ENCODE data around the gene KCTD3. TPM values are rescaled to one million over a fixed set of nuclear protein-coding genes. Genes with fewer than 3 reads are reported as not detected.

The KCTD3 gene
- total RNA-seq, 1 experiment from 2014 or later, result 50.7 TPM

DNA sequence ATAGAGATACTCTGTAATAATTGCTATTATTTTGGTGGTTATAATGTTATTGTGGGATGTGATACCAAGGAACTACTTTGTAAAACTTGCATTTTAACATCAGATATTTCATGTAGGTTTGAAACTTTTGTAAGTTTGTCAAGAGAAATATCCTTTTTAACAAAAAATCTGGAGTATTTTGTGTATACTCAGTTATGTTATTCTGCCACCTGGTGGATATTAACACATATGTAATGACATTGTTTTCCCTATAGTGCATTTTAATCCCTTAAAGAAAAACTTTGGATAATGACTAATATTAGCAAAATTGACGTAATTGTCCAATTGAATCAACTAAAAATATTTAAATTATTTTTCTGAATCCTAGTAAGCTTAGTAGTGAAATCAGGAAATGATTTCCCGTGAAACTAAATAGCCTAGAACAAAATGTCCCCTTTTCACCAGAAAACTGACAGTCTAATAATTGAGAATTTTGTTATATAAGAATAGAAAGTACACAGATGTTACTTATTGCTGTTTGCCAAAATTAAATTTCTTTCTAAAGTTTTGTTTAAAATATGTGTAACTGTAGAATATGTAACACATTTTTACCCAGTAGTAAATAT is 39.6 kb downstream of the KCTD3 start:
- peaks cover 13% of the 10 kb centered on the region for H3K9me3 Mint-ChIP-seq (ENCODE audit: unreplicated experiment)
- ChIA-PET POLR2A (no interaction called here), CTCF (no interaction called here)
- peak overlapping the region; percentile 44 for H3K4me3 Mint-ChIP-seq (ENCODE audit: unreplicated experiment)
- TF ChIP-seq, protein P1, sequence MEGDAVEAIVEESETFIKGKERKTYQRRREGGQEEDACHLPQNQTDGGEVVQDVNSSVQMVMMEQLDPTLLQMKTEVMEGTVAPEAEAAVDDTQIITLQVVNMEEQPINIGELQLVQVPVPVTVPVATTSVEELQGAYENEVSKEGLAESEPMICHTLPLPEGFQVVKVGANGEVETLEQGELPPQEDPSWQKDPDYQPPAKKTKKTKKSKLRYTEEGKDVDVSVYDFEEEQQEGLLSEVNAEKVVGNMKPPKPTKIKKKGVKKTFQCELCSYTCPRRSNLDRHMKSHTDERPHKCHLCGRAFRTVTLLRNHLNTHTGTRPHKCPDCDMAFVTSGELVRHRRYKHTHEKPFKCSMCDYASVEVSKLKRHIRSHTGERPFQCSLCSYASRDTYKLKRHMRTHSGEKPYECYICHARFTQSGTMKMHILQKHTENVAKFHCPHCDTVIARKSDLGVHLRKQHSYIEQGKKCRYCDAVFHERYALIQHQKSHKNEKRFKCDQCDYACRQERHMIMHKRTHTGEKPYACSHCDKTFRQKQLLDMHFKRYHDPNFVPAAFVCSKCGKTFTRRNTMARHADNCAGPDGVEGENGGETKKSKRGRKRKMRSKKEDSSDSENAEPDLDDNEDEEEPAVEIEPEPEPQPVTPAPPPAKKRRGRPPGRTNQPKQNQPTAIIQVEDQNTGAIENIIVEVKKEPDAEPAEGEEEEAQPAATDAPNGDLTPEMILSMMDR (IDR thresholded peaks at IDR 0.05; ENCODE audit: insufficient read depth in 1 of 2, low read depth in 1 of 2, low read length in 1 of 2, severe bottlenecking in 1 of 2, unreplicated experiment in 1 of 2), result peak in 1 of 2 experiments; percentile 53
- H3K4me3 ChIP-seq (ENCODE audit: low read depth, low read length), result no peak overlapping the region
- intact Hi-C loops (cut with micrococcal nuclease; ENCODE audit: unreplicated experiment), result loop anchor here (1.0 to 2.0 kb wide), 3 partner anchors 23 to 80 kb away; partner anchors contain the start of gene KCTD3
- H3K36me3 ChIP-seq (ENCODE audit: control insufficient read depth, insufficient read depth, low read length), result no peaks in the 10 kb centered on the region
- H3K27me3 ChIP-seq (replicated peaks; ENCODE audit: control insufficient read depth, insufficient read depth, low read length), result no peaks in the 10 kb centered on the region
- peaks cover 38% of the 10 kb centered on the region for H3K4me1 ChIP-seq
- BruUV-seq (replicated peaks), result no TSS peak
- no peak for DNase-seq
- peaks cover 32% of the 10 kb centered on the region for H3K4me1 Mint-ChIP-seq (ENCODE audit: low read depth, unreplicated experiment)
- H3K36me3 Mint-ChIP-seq (ENCODE audit: insufficient read depth, unreplicated experiment), result peaks cover 38% of the 10 kb centered on the region
- H3K9me3 ChIP-seq, result no peaks in the 10 kb centered on the region
- H3K27me3 Mint-ChIP-seq (ENCODE audit: insufficient read depth, unreplicated experiment), result no peaks in the 10 kb centered on the region
- peak overlapping the region; percentile 68 for H3K27ac Mint-ChIP-seq (ENCODE audit: unreplicated experiment)

DNA sequence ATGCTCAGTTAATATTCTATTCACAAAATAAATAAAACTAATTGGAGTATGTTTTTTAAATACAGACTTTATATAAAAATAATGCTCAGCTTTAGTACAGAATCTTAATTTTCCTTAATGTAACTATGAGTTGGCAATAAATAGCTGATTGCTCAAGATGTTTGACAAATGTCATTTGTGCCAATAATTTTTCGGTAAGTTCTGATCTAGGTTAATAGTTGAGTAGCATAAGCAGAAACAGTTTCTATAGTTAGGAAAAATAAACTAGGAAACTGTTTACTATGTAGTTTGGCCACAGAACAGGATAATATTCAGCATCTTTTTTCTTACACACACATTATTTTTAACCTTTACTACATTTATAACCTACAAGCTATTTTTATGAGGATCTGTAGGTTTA is 40.3 kb downstream of the KCTD3 start:
- Histone ChIP-seq H3K4me3 (ENCODE audit: low read depth, low read length) (no peak overlapping the region), H3K9me3 (no peaks in the 10 kb centered on the region), H3K4me1 (peaks cover 38% of the 10 kb centered on the region), H3K36me3 (ENCODE audit: control insufficient read depth, insufficient read depth, low read length) (no peaks in the 10 kb centered on the region), H3K27me3 (replicated peaks; ENCODE audit: control insufficient read depth, insufficient read depth, low read length) (no peaks in the 10 kb centered on the region)
- BruUV-seq (replicated peaks), result no TSS peak
- intact Hi-C loops (cut with micrococcal nuclease; ENCODE audit: unreplicated experiment), result loop anchor here (2.0 kb wide), 1 partner anchor 81 kb away; no protein-coding TSS in a partner anchor
- POLR2A ChIA-PET, result no interaction called here
- Mint-ChIP-seq H3K9me3 (ENCODE audit: unreplicated experiment) (peaks cover 13% of the 10 kb centered on the region), H3K27me3 (ENCODE audit: insufficient read depth, unreplicated experiment) (no peaks in the 10 kb centered on the region), H3K4me1 (ENCODE audit: low read depth, unreplicated experiment) (peaks cover 32% of the 10 kb centered on the region), H3K4me3 (ENCODE audit: unreplicated experiment) (no peak overlapping the region), H3K27ac (ENCODE audit: unreplicated experiment) (no peak overlapping the region), H3K36me3 (ENCODE audit: insufficient read depth, unreplicated experiment) (peaks cover 46% of the 10 kb centered on the region)
- CTCF ChIA-PET, result no interaction called here
- TF ChIP-seq, protein P1 (IDR thresholded peaks at IDR 0.05; ENCODE audit: insufficient read depth in 1 of 2, low read depth in 1 of 2, low read length in 1 of 2, severe bottlenecking in 1 of 2, unreplicated experiment in 1 of 2), result no peak
- DNase-seq, result no peak

DNA sequence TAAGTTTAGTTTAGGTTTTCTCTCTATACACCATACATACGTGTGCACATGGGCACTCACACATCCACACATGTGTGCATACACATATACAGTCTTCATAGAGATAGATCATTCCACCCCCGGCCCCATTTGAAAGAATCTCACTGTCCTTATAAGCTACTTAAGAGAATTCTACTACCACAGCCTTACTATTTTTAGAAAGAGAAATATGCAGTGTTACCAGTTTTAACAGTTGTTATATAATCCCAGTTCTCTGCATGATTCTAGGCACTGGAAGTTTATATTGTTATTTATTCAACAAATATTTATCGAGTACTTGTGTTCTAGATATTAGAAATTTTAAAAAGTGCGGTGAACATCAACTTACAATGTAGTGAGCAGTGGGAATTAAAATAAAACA is 41.5 kb downstream of the KCTD3 start:
- Mint-ChIP-seq H3K27ac (ENCODE audit: unreplicated experiment) (no peak overlapping the region), H3K4me3 (ENCODE audit: unreplicated experiment) (no peak overlapping the region), H3K27me3 (ENCODE audit: insufficient read depth, unreplicated experiment) (no peaks in the 10 kb centered on the region), H3K9me3 (ENCODE audit: unreplicated experiment) (peaks cover 20% of the 10 kb centered on the region), H3K4me1 (ENCODE audit: low read depth, unreplicated experiment) (peaks cover 32% of the 10 kb centered on the region), H3K36me3 (ENCODE audit: insufficient read depth, unreplicated experiment) (peaks cover 55% of the 10 kb centered on the region)
- Histone ChIP-seq H3K9me3 (no peaks in the 10 kb centered on the region), H3K4me1 (peaks cover 33% of the 10 kb centered on the region), H3K36me3 (ENCODE audit: control insufficient read depth, insufficient read depth, low read length) (no peaks in the 10 kb centered on the region), H3K4me3 (ENCODE audit: low read depth, low read length) (no peak overlapping the region), H3K27me3 (replicated peaks; ENCODE audit: control insufficient read depth, insufficient read depth, low read length) (no peaks in the 10 kb centered on the region)
- DNase-seq, result no peak
- no TSS peak for BruUV-seq (replicated peaks)
- ChIA-PET CTCF (no interaction called here), POLR2A (no interaction called here)
- TF ChIP-seq, protein P1 (IDR thresholded peaks at IDR 0.05; ENCODE audit: insufficient read depth in 1 of 2, low read depth in 1 of 2, low read length in 1 of 2, severe bottlenecking in 1 of 2, unreplicated experiment in 1 of 2), result no peak
- intact Hi-C loops (cut with micrococcal nuclease; ENCODE audit: unreplicated experiment), result no loop called here
